Ovary (tissue), 9 donors: ENCODE measurements around the gene MYOF. TPM values are rescaled to one million over a fixed set of nuclear protein-coding genes. Genes with fewer than 3 reads are reported as not detected.

ENCODE experiments used
- DNase-seq, 5 donors: peaks; one replicate each; pipeline ENCODE4 v3.0.0-alpha.2; 2019 to 2020
- H3K27ac ChIP-seq, 2 donors: fragments of 200-600 bp; one replicate each; pipeline versions ENCODE4 v1.5.1 to v1.8.0; 2019 to 2022
- H3K27me3 ChIP-seq: fragments of 200-600 bp; one replicate; pipeline ENCODE4 v1.8.0; 2022
- H3K36me3 ChIP-seq: fragments of 200-600 bp; sonication (generic); one replicate; pipeline ENCODE4 v1.5.1; 2019
- H3K4me1 ChIP-seq: one replicate; pipeline ENCODE4 v1.8.1; 2013; ENCODE audit warnings: mild to moderate bottlenecking, moderate library complexity; ENCODE audit not compliant: insufficient read depth
- H3K4me3 ChIP-seq: fragments of 200-600 bp; sonication (generic); one replicate; pipeline ENCODE4 v1.5.1; 2017
- H3K9me3 ChIP-seq, 2 donors: fragments of 200-600 bp in 1 of 2; sonication (generic) in 1 of 2; one replicate each; pipeline versions ENCODE4 v1.5.1 to v1.8.1; 2013 to 2019; ENCODE audit warnings: mild to moderate bottlenecking in 1 of 2, moderate library complexity in 1 of 2
- CTCF ChIP-seq, 3 donors: fragments of 450-650 bp in 2 of 3; fragments of 200-600 bp in 1 of 3; IDR thresholded peaks; one replicate each; pipeline versions ENCODE4 v1.5.1 to v1.8.0; 2016 to 2022; ENCODE audit warnings: antibody characterized with exemption in 3 of 3, mild to moderate bottlenecking in 1 of 3
- EP300 ChIP-seq: sonication (generic); formaldehyde crosslinking; IDR thresholded peaks from one replicate; pipeline ENCODE4 v1.6.1; 2017; ENCODE audit warnings: antibody characterized with exemption
- POLR2A ChIP-seq: fragments of 450-650 bp; IDR thresholded peaks from one replicate; pipeline ENCODE4 v1.6.1; 2017; ENCODE audit warnings: antibody characterized with exemption, mild to moderate bottlenecking, moderate library complexity
- WGBS, 3 donors: extraction: QIAGEN DNeasy Blood & Tissue Kit in 1 of 3; methylation state at CpG; one replicate each; pipeline versions ENCODE4 v1.1.5 to v1.1.7; 2013 to 2017; 5-methylcytosine and 5-hydroxymethylcytosine counted together
- intact Hi-C, 4 donors: fragments of 100-400 bp; cut with DNase I; formaldehyde crosslinking; loops; one replicate each; pipeline versions ENCODE4 v1.11.0 to v1.15.1; 2022 to 2023
- polyA plus RNA-seq, 2 donors: library from polyadenylated mRNA; stranded (reverse); fragments of 200-250 nt in 1 of 2; fragments of 350-450 nt in 1 of 2; fragmentation: Illumina TruSeq in 1 of 2; extraction: RNeasy Lipid Tissue Mini Kit (QIAGEN cat#74804) in 1 of 2; gene quantifications; one replicate each; pipeline ENCODE4 v1.2.3, GENCODE V29; 2013 to 2014
- total RNA-seq, 7 donors: library from RNA; depleted of rRNA in 2 of 7; stranded (reverse); fragments of >200 nt in 2 of 7; fragmentation: NEBNext Ultra II Directional in 3 of 7; extraction: Animal tissue kit (Norgen Biotek cat#: 25700) in 3 of 7; gene quantifications; one replicate each; pipeline versions ENCODE4 v1.1.0 to v1.2.4, GENCODE V29; 2016 to 2023
- donor health status: DM: no; HTN: no; CAD: no; lungs with moderate emphysema.
- donor health status: DM: no; HTN: no; CAD: no.
- donor health status: Bipolar disorder and iron deficiency.
- donor health status: DM: yes; HTN: yes; CAD: no.
- donor health status: DM: no; HTN: no; CAD: no.
- donor health status: DM: yes; HTN: yes; CAD: no.

MYOF gene
- total and polyA plus RNA-seq, 9 donors = 7.9 to 89.0 (median 45.7) TPM

- no peaks in the 10 kb centered on the region for H3K36me3 ChIP-seq
- no peaks in the 10 kb centered on the region for H3K27me3 ChIP-seq
- no peaks in the 10 kb centered on the region for H3K9me3 ChIP-seq
- intact Hi-C loops = no loop called here
- peaks cover 5% of the 10 kb centered on the region for H3K4me1 ChIP-seq
- TF ChIP-seq CTCF (IDR thresholded peaks at IDR 0.05) (no peak), POLR2A (no peak), EP300 (no peak)
- no peak for DNase-seq
- H3K27ac ChIP-seq = no peak overlapping the region
- WGBS, 3 donors = 92 to 96% (median 94%) methylated on average over 2 of the region's 2 CpGs
- H3K4me3 ChIP-seq = no peak overlapping the region
These were observed 5.4 kb downstream of the MYOF start for GRCh38 chr10:93476756-93477155.

- peaks cover 5% of the 10 kb centered on the region for H3K4me1 ChIP-seq
- H3K36me3 ChIP-seq = no peaks in the 10 kb centered on the region
- no peak overlapping the region for H3K4me3 ChIP-seq
- intact Hi-C loops = no loop called here
- H3K27me3 ChIP-seq = no peaks in the 10 kb centered on the region
- no peaks in the 10 kb centered on the region for H3K9me3 ChIP-seq
- TF ChIP-seq EP300 = no peak
- H3K27ac ChIP-seq = no peak overlapping the region
- DNase-seq = no peak
- WGBS, 3 donors = 57 to 81% (median 58%) methylated on average over 2 of the region's 2 CpGs
These were observed 6.3 kb downstream of the MYOF start for GRCh38 chr10:93475871-93476270.

GRCh38 chr10:93475227-93475626 is 6.9 kb downstream of the MYOF start:
- peaks cover 1% of the 10 kb centered on the region for H3K4me1 ChIP-seq
- intact Hi-C loops = no loop called here
- no peak overlapping the region for H3K27ac ChIP-seq
- no peak for DNase-seq
- no peaks in the 10 kb centered on the region for H3K9me3 ChIP-seq
- no peak overlapping the region for H3K4me3 ChIP-seq
- H3K36me3 ChIP-seq = no peaks in the 10 kb centered on the region
- H3K27me3 ChIP-seq = no peaks in the 10 kb centered on the region
- 81 to 90% (median 81%) methylated on average over 2 of the region's 2 CpGs for WGBS, 3 donors
- TF ChIP-seq CTCF (IDR thresholded peaks at IDR 0.05) = no peak
- TF ChIP-seq EP300 = no peak
- no peak for TF ChIP-seq POLR2A

- Histone ChIP-seq H3K27ac (no peak overlapping the region), H3K27me3 (no peaks in the 10 kb centered on the region), H3K36me3 (no peaks in the 10 kb centered on the region), H3K4me1 (no peaks in the 10 kb centered on the region), H3K4me3 (no peak overlapping the region), H3K9me3 (no peaks in the 10 kb centered on the region)
- intact Hi-C loops = no loop called here
- 76 to 83% (median 80%) methylated on average over 7 of the region's 7 CpGs for WGBS, 3 donors
- TF ChIP-seq EP300 (no peak), CTCF (IDR thresholded peaks at IDR 0.05) (no peak)
- no peak for DNase-seq
These were observed 8.2 kb downstream of the MYOF start for GRCh38 chr10:93473804-93474472.

GRCh38 chr10:93473161-93473560 is 9.0 kb downstream of the MYOF start:
- Histone ChIP-seq H3K4me3 (no peak overlapping the region), H3K27me3 (no peaks in the 10 kb centered on the region), H3K9me3 (no peaks in the 10 kb centered on the region), H3K27ac (no peak overlapping the region), H3K36me3 (no peaks in the 10 kb centered on the region), H3K4me1 (no peaks in the 10 kb centered on the region)
- intact Hi-C loops = no loop called here
- 93 to 98% (median 93%) methylated on average over 2 of the region's 2 CpGs for WGBS, 3 donors
- no peak for TF ChIP-seq EP300
- no peak for TF ChIP-seq CTCF (IDR thresholded peaks at IDR 0.05)
- TF ChIP-seq POLR2A = no peak
- DNase-seq = no peak
